WTC11 (cell line): ENCODE data around the gene DARS1. TPM values are rescaled to one million over a fixed set of nuclear protein-coding genes. Genes with fewer than 3 reads are reported as not detected.

Experiments used
- ATAC-seq: fragments of 200-7000 bp; cut with Tn5 transposase; 2 replicates; pipeline ENCODE4 v1.10.0; 2021; ENCODE audit warnings: mild to moderate bottlenecking, moderate library complexity
- CTCF ChIA-PET: fragments of 300-600 bp; sonication (Branson Sonifier 250); formaldehyde crosslinking; loops from one replicate; lab custom pipeline; 2021; ENCODE audit warnings: antibody characterized with exemption; lab: Charles Lee
- POLR2A ChIA-PET: fragments of 350-600 bp; sonication (Branson Sonifier 250); formaldehyde crosslinking; loops from one replicate; lab custom pipeline; 2021; ENCODE audit warnings: antibody characterized with exemption; lab: Charles Lee
- DNase-seq: peaks from one replicate; pipeline ENCODE4 v3.0.0; 2021; ENCODE audit warnings: low spot score
- H3K27ac Mint-ChIP-seq: 2 replicates; pipeline ENCODE4 v1.8.0; 2021; ENCODE audit warnings: mixed read lengths
- H3K27me3 Mint-ChIP-seq: 2 replicates; pipeline ENCODE4 v1.8.0; 2021; ENCODE audit warnings: low read depth, mild to moderate bottlenecking, moderate library complexity, mixed read lengths
- H3K36me3 Mint-ChIP-seq: 2 replicates; pipeline ENCODE4 v1.8.0; 2021; ENCODE audit warnings: mixed read lengths
- H3K4me1 Mint-ChIP-seq: 2 replicates; pipeline ENCODE4 v1.8.0; 2022; ENCODE audit warnings: mixed read lengths
- H3K4me3 Mint-ChIP-seq: 2 replicates; pipeline ENCODE4 v1.8.0; 2021; ENCODE audit warnings: mild to moderate bottlenecking, moderate library complexity, mixed read lengths
- H3K9me3 Mint-ChIP-seq: 2 replicates; pipeline ENCODE4 v1.8.0; 2021; ENCODE audit warnings: mixed read lengths
- E2F1 ChIP-seq: sonication (generic); formaldehyde crosslinking; IDR thresholded peaks from 2 replicates; pipeline ENCODE4 v1.8.0; 2022; ENCODE audit warnings: mild to moderate bottlenecking, missing genetic modification reagents
- ERG ChIP-seq: fragments of 250-450 bp; sonication (Bioruptor Pico); IDR thresholded peaks from 2 replicates; pipeline ENCODE4 v1.8.0; 2021; ENCODE audit warnings: mild to moderate bottlenecking
- ESRRA ChIP-seq: sonication (generic); formaldehyde crosslinking; IDR thresholded peaks from 2 replicates; pipeline ENCODE4 v1.8.1; 2022; ENCODE audit warnings: mild to moderate bottlenecking, missing genetic modification reagents, borderline replicate concordance
- GABPB1 ChIP-seq: sonication (generic); formaldehyde crosslinking; IDR thresholded peaks from 2 replicates; pipeline ENCODE4 v1.8.1; 2023; ENCODE audit warnings: mild to moderate bottlenecking, missing genetic modification reagents
- ZNF121 ChIP-seq: sonication (generic); formaldehyde crosslinking; IDR thresholded peaks from 2 replicates; pipeline ENCODE4 v1.8.0; 2023; ENCODE audit warnings: missing genetic modification reagents
- ZNF396 ChIP-seq: fragments of 250-450 bp; sonication (Bioruptor Pico); IDR thresholded peaks from 2 replicates; pipeline ENCODE4 v1.8.0; 2021; ENCODE audit warnings: mild to moderate bottlenecking, moderate library complexity, borderline replicate concordance
- total RNA-seq: library from RNA; stranded (reverse); gene quantifications from 3 replicates; pipeline ENCODE4 v1.2.3, GENCODE V29; 2021
- TF ChIP-seq, protein P1 (sequence below): sonication (generic); formaldehyde crosslinking; IDR thresholded peaks from 2 replicates; pipeline ENCODE4 v1.8.0; 2022; ENCODE audit warnings: mild to moderate bottlenecking, missing genetic modification reagents
- TF ChIP-seq, protein P2 (sequence below): sonication (generic); formaldehyde crosslinking; IDR thresholded peaks from 2 replicates; pipeline ENCODE4 v1.8.1; 2023; ENCODE audit warnings: mild to moderate bottlenecking, missing genetic modification reagents, borderline replicate concordance
- TF ChIP-seq, protein P3 (sequence below): sonication (generic); formaldehyde crosslinking; IDR thresholded peaks from 2 replicates; pipeline ENCODE4 v1.8.1; 2023; ENCODE audit warnings: mild to moderate bottlenecking, missing genetic modification reagents, moderate library complexity
- TF ChIP-seq, protein P4 (sequence below): fragments of 250-450 bp; sonication (Bioruptor Pico); IDR thresholded peaks from 2 replicates; pipeline ENCODE4 v1.9.0; 2021; ENCODE audit warnings: moderate library complexity, mild to moderate bottlenecking, inconsistent platforms, borderline replicate concordance
- TF ChIP-seq, protein P5 (sequence below): sonication (generic); formaldehyde crosslinking; IDR thresholded peaks from 2 replicates; pipeline ENCODE4 v1.8.1; 2023; ENCODE audit warnings: mild to moderate bottlenecking, missing genetic modification reagents

Gene DARS1
- total RNA-seq, 1 experiment from 2014 or later = 80.9 TPM

GRCh38 chr2:135862718-135863117 is 122.7 kb downstream of the DARS1 start:
- ChIA-PET POLR2A (no interaction called here), CTCF (no interaction called here)
- Mint-ChIP-seq H3K27me3 (no peaks in the 10 kb centered on the region), H3K4me1 (no peaks in the 10 kb centered on the region), H3K36me3 (peaks cover 81% of the 10 kb centered on the region), H3K27ac (no peak overlapping the region), H3K9me3 (no peaks in the 10 kb centered on the region), H3K4me3 (no peak overlapping the region)
- ATAC-seq (no peak), DNase-seq (no peak)
- TF ChIP-seq E2F1 (CRISPR knock-in tag) = no peak
- TF ChIP-seq, protein P1, sequence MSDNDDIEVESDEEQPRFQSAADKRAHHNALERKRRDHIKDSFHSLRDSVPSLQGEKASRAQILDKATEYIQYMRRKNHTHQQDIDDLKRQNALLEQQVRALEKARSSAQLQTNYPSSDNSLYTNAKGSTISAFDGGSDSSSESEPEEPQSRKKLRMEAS (CRISPR knock-in tag) = no peak
- TF ChIP-seq ERG (CRISPR knock-in tag) = no peak
- no peak for TF ChIP-seq ZNF396 (CRISPR knock-in tag)
- TF ChIP-seq, protein P2, sequence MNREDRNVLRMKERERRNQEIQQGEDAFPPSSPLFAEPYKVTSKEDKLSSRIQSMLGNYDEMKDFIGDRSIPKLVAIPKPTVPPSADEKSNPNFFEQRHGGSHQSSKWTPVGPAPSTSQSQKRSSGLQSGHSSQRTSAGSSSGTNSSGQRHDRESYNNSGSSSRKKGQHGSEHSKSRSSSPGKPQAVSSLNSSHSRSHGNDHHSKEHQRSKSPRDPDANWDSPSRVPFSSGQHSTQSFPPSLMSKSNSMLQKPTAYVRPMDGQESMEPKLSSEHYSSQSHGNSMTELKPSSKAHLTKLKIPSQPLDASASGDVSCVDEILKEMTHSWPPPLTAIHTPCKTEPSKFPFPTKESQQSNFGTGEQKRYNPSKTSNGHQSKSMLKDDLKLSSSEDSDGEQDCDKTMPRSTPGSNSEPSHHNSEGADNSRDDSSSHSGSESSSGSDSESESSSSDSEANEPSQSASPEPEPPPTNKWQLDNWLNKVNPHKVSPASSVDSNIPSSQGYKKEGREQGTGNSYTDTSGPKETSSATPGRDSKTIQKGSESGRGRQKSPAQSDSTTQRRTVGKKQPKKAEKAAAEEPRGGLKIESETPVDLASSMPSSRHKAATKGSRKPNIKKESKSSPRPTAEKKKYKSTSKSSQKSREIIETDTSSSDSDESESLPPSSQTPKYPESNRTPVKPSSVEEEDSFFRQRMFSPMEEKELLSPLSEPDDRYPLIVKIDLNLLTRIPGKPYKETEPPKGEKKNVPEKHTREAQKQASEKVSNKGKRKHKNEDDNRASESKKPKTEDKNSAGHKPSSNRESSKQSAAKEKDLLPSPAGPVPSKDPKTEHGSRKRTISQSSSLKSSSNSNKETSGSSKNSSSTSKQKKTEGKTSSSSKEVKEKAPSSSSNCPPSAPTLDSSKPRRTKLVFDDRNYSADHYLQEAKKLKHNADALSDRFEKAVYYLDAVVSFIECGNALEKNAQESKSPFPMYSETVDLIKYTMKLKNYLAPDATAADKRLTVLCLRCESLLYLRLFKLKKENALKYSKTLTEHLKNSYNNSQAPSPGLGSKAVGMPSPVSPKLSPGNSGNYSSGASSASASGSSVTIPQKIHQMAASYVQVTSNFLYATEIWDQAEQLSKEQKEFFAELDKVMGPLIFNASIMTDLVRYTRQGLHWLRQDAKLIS (CRISPR knock-in tag) = no peak
- TF ChIP-seq ESRRA (CRISPR knock-in tag) = no peak
- TF ChIP-seq, protein P3, sequence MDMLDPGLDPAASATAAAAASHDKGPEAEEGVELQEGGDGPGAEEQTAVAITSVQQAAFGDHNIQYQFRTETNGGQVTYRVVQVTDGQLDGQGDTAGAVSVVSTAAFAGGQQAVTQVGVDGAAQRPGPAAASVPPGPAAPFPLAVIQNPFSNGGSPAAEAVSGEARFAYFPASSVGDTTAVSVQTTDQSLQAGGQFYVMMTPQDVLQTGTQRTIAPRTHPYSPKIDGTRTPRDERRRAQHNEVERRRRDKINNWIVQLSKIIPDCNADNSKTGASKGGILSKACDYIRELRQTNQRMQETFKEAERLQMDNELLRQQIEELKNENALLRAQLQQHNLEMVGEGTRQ = no peak
- TF ChIP-seq, protein P4, sequence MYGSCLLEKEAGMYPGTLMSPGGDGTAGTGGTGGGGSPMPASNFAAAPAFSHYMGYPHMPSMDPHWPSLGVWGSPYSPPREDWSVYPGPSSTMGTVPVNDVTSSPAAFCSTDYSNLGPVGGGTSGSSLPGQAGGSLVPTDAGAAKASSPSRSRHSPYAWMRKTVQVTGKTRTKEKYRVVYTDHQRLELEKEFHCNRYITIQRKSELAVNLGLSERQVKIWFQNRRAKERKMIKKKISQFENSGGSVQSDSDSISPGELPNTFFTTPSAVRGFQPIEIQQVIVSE (CRISPR knock-in tag) = no peak
- TF ChIP-seq, protein P5, sequence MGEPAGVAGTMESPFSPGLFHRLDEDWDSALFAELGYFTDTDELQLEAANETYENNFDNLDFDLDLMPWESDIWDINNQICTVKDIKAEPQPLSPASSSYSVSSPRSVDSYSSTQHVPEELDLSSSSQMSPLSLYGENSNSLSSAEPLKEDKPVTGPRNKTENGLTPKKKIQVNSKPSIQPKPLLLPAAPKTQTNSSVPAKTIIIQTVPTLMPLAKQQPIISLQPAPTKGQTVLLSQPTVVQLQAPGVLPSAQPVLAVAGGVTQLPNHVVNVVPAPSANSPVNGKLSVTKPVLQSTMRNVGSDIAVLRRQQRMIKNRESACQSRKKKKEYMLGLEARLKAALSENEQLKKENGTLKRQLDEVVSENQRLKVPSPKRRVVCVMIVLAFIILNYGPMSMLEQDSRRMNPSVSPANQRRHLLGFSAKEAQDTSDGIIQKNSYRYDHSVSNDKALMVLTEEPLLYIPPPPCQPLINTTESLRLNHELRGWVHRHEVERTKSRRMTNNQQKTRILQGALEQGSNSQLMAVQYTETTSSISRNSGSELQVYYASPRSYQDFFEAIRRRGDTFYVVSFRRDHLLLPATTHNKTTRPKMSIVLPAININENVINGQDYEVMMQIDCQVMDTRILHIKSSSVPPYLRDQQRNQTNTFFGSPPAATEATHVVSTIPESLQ = no peak
- TF ChIP-seq GABPB1 (CRISPR knock-in tag) = no peak
- TF ChIP-seq ZNF121 (CRISPR knock-in tag) = no peak

Other genes starting within 250 kb of the DARS1 start
- gene UBXN4, start 243.8 kb downstream of the DARS1 start, total RNA-seq = 64.3 to 73.9 TPM (median 68.1 TPM) in 3 replicates
- 0.02 TPM in 1 of 3 replicates, not detected in the others for gene LCT, start 148.4 kb downstream of the DARS1 start, total RNA-seq
- gene MCM6, start 109.2 kb downstream of the DARS1 start, total RNA-seq = 87.0 to 107 TPM (median 88.1 TPM) in 3 replicates
- 1.3 to 2.1 TPM (median 1.9 TPM) in 3 replicates for gene CXCR4, start 132.5 kb upstream of the DARS1 start, total RNA-seq